HG03439 (cell line): ENCODE measurements around the gene ZNF831.

Source experiments
- ATAC-seq: cut with Tn5 transposase; IDR thresholded peaks from one replicate; pipeline ENCODE4 v1.9.1; 2021; ENCODE audit warnings: mild to moderate bottlenecking, moderate library complexity; ENCODE audit not compliant: unreplicated experiment

The ZNF831 gene

DNA sequence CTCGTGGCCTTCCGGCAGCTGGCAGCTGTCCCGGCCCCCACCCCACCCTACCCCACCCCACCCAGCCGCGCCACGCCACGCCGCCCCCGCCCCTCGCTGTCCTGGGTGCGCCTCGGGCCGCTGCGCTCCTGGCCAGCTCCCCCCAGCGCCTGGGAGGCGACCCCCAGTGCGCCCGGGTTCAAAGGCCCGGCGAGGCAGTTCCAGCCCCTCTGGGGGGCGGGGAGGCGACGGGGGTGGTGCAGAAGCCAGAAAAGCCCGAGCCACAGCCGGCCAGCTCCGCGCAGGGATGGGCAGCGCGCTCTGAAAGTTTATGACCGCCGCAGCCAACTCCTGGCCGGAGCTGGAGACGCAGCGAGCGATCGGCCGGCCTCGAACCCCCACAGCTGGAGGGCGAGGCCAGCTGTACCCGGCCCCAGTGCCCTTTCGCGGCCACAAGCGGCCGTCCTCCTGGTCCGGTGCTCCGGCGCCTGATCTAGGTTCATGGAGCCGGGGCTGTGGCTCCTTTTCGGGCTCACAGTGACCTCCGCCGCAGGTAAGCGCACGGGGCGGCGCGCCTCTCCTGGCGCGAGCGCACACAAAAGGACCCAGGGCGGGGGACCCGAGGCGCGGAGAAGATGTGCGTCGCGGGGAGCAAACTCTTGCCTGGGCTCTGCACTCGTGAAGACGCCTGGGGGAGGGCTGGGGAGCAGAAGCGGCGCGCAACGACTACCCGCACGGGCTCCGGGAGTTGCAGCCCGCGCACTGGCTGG is 136.9 kb downstream of the ZNF831 start, which contains the start of gene EDN3:
TSS of gene EDN3 (plus strand) at position 279 of the 749 bp plus-strand sequence. CDS start at position 481, 202 bp downstream.
- ATAC-seq, result no peak

DNA sequence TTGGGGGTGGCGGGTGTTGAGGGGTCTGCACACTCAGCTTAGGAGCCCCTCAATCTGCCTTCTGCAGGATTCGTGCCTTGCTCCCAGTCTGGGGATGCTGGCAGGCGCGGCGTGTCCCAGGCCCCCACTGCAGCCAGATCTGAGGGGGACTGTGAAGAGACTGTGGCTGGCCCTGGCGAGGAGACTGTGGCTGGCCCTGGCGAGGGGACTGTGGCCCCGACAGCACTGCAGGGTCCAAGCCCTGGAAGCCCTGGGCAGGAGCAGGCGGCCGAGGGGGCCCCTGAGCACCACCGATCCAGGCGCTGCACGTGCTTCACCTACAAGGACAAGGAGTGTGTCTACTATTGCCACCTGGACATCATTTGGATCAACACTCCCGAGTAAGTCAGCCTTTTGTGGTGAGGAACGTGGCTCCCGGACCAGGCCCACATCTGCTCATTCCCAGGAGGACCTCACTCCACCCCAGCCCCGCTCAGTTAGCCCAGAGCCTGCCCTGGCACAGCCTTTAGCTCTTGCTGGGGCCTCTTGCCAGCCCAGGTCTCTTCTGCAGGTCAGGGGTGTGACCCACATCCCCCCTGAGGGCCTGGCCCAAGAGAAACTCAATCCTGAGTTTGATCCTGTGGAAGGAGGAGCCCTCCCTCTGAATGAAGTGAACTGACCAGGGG is 137.9 kb downstream of the ZNF831 start:
- ATAC-seq, result no peak

- no peak for ATAC-seq
Observed at GRCh38 chr20:59305908-59306655, 142.5 kb downstream of the ZNF831 start.

- no peak for ATAC-seq
Observed at GRCh38 chr20:59307270-59307669, 143.6 kb downstream of the ZNF831 start.
